Measurements from ENCODE around the gene HAUS1.

DNA sequence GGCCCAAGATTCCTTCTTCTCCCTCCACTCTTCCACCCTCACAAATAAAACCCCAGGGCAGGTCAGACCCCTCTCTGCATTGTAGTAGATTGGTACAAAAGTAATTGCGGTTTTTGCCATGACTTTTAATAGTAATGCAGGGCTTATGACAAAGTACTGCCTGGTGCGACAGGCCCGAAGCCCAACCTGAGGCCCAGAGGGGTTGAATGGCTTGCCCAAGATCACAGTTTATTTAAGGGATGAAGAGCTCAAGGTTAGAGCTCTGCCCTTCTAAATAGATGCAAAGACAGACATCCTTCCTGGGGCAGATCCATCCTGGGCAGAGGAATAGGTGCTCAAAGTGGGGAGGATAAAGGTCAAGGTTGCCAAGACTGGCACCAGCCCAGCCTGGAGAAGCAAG, 31.2 kb upstream of the HAUS1 start:
- no peak for TF ChIP-seq POLR2A (IDR thresholded peaks at IDR 0.05)
- TF ChIP-seq, protein P1, sequence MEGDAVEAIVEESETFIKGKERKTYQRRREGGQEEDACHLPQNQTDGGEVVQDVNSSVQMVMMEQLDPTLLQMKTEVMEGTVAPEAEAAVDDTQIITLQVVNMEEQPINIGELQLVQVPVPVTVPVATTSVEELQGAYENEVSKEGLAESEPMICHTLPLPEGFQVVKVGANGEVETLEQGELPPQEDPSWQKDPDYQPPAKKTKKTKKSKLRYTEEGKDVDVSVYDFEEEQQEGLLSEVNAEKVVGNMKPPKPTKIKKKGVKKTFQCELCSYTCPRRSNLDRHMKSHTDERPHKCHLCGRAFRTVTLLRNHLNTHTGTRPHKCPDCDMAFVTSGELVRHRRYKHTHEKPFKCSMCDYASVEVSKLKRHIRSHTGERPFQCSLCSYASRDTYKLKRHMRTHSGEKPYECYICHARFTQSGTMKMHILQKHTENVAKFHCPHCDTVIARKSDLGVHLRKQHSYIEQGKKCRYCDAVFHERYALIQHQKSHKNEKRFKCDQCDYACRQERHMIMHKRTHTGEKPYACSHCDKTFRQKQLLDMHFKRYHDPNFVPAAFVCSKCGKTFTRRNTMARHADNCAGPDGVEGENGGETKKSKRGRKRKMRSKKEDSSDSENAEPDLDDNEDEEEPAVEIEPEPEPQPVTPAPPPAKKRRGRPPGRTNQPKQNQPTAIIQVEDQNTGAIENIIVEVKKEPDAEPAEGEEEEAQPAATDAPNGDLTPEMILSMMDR (IDR thresholded peaks at IDR 0.05), result no peak

Measured in suprapubic skin (tissue), 3 donors.